ENCODE measurements around the gene EPS8. TPM values are rescaled to one million over a fixed set of nuclear protein-coding genes. Genes with fewer than 3 reads are reported as not detected.

EPS8 gene
- polyA plus RNA-seq, 3 donors = 4.1 to 4.8 (median 4.3) TPM

- peaks cover 51 to 92% of the 10 kb centered on the region in 2 donors for H3K36me3 ChIP-seq (replicated peaks in 1 of 2; ENCODE audit: control insufficient read depth in 1 of 2, insufficient read depth in 2 of 2, low read length in 2 of 2)
- H3K36me3 Mint-ChIP-seq = peaks cover 78 to 84% of the 10 kb centered on the region in 2 donors
- intact Hi-C loops (cut with micrococcal nuclease) = loop anchor here (2.0 to 10.0 kb wide), 3 partner anchors 51 to 309 kb away; no protein-coding TSS in a partner anchor
- H3K27ac ChIP-seq (ENCODE audit: low read depth in 1 of 2, low read length in 2 of 2) = no peak overlapping the region
- no peak overlapping the region for H3K9ac ChIP-seq (ENCODE audit: insufficient read depth, low read length, poor library complexity, severe bottlenecking)
- WGBS (ENCODE audit: insufficient coverage) = 91% methylated on average over 6 of the region's 7 CpGs
- no peaks in the 10 kb centered on the region for H3K4me1 ChIP-seq (ENCODE audit: control insufficient read depth in 1 of 2, insufficient read depth in 2 of 2, low read length in 2 of 2)
- H3K4me1 Mint-ChIP-seq = no peaks in the 10 kb centered on the region
- peaks cover 0 to 3% (median 0%) of the 10 kb centered on the region in 7 donors for H3K9me3 Mint-ChIP-seq
- H2AFZ ChIP-seq (ENCODE audit: insufficient read depth, low read depth, low read length, poor library complexity, severe bottlenecking) = no peak overlapping the region
- no peak overlapping the region for H3K4me3 ChIP-seq (replicated peaks in 1 of 3; ENCODE audit: low read depth in 2 of 3, low read length in 3 of 3)
- peaks cover 0 to 1% (median 0%) of the 10 kb centered on the region in 3 donors for H3K27me3 Mint-ChIP-seq (ENCODE audit: low read depth in 3 of 3)
- no peaks in the 10 kb centered on the region for H3K9me3 ChIP-seq (replicated peaks in 1 of 2; ENCODE audit: control insufficient read depth in 1 of 2, insufficient read depth in 1 of 2, low read length in 2 of 2)
- DNase-seq = no peak
- H3K79me2 ChIP-seq (ENCODE audit: insufficient read depth, low read length) = no peaks in the 10 kb centered on the region
- H3K4me3 Mint-ChIP-seq = no peak overlapping the region
- no peaks in the 10 kb centered on the region for H3K27me3 ChIP-seq (ENCODE audit: control insufficient read depth in 2 of 2, insufficient read depth in 2 of 2, low read length in 2 of 2)
- no peak overlapping the region for H3K27ac Mint-ChIP-seq
- no peak for TF ChIP-seq CTCF (IDR thresholded peaks at IDR 0.05)
- no peaks in the 10 kb centered on the region for H4K20me1 ChIP-seq (ENCODE audit: insufficient read depth, low read length)
- H3K4me2 ChIP-seq (replicated peaks; ENCODE audit: extremely low read depth, low read length, poor library complexity, severe bottlenecking) = no peak overlapping the region
Observed at GRCh38 chr12:15583804-15584203, 205.4 kb downstream of the EPS8 start.

- no CpG with 5 or more reads among the region's 6 CpGs for WGBS (ENCODE audit: insufficient coverage)
- Mint-ChIP-seq H3K36me3 (peaks cover 71% of the 10 kb centered on the region in 2 donors), H3K9me3 (peaks cover 0 to 3% (median 0%) of the 10 kb centered on the region in 7 donors)
Observed at GRCh38 chr12:15581006-15581405, 208.2 kb downstream of the EPS8 start.

More at GRCh38 chr12:15581006-15581405, 208.2 kb downstream of the EPS8 start:
- no peaks in the 10 kb centered on the region for H3K79me2 ChIP-seq (ENCODE audit: insufficient read depth, low read length)
- H3K4me2 ChIP-seq (replicated peaks; ENCODE audit: extremely low read depth, low read length, poor library complexity, severe bottlenecking) = no peak overlapping the region
- Mint-ChIP-seq H3K27me3 (ENCODE audit: low read depth in 3 of 3) (peaks cover 0 to 1% (median 0%) of the 10 kb centered on the region in 3 donors), H3K4me1 (peaks cover 5% of the 10 kb centered on the region), H3K27ac (no peak overlapping the region), H3K4me3 (no peak overlapping the region)
- no peaks in the 10 kb centered on the region for H4K20me1 ChIP-seq (ENCODE audit: insufficient read depth, low read length)
- no peak for DNase-seq
- H3K4me3 ChIP-seq (replicated peaks in 1 of 3; ENCODE audit: low read depth in 2 of 3, low read length in 3 of 3) = no peak overlapping the region
- H3K36me3 ChIP-seq (replicated peaks in 1 of 2; ENCODE audit: control insufficient read depth in 1 of 2, insufficient read depth in 2 of 2, low read length in 2 of 2) = peaks cover 35 to 74% of the 10 kb centered on the region in 2 donors
- no peaks in the 10 kb centered on the region for H3K27me3 ChIP-seq (ENCODE audit: control insufficient read depth in 2 of 2, insufficient read depth in 2 of 2, low read length in 2 of 2)
- no peak overlapping the region for H2AFZ ChIP-seq (ENCODE audit: insufficient read depth, low read depth, low read length, poor library complexity, severe bottlenecking)
- H3K9me3 ChIP-seq (replicated peaks in 1 of 2; ENCODE audit: control insufficient read depth in 1 of 2, insufficient read depth in 1 of 2, low read length in 2 of 2) = no peaks in the 10 kb centered on the region
- H3K4me1 ChIP-seq (ENCODE audit: control insufficient read depth in 1 of 2, insufficient read depth in 2 of 2, low read length in 2 of 2) = peaks cover 3 to 6% of the 10 kb centered on the region in 2 donors
- intact Hi-C loops (cut with micrococcal nuclease) = loop anchor here (5.0 to 10.0 kb wide), 2 partner anchors 49 to 306 kb away; no protein-coding TSS in a partner anchor
- H3K27ac ChIP-seq (ENCODE audit: low read depth in 1 of 2, low read length in 2 of 2) = no peak overlapping the region
- no peak for TF ChIP-seq CTCF (IDR thresholded peaks at IDR 0.05)
- no peak overlapping the region for H3K9ac ChIP-seq (ENCODE audit: insufficient read depth, low read length, poor library complexity, severe bottlenecking)
